ENCODE data around the gene ELOVL7.
"Not testable (repeated sequence)": the region's sequence is repeated elsewhere in the genome, so short reads cannot be mapped to it uniquely, and the experiment has no call there.

GRCh38 chr5:60730858-60731257, 113.2 kb downstream of the ELOVL7 start:
- TF ChIP-seq, protein P1, sequence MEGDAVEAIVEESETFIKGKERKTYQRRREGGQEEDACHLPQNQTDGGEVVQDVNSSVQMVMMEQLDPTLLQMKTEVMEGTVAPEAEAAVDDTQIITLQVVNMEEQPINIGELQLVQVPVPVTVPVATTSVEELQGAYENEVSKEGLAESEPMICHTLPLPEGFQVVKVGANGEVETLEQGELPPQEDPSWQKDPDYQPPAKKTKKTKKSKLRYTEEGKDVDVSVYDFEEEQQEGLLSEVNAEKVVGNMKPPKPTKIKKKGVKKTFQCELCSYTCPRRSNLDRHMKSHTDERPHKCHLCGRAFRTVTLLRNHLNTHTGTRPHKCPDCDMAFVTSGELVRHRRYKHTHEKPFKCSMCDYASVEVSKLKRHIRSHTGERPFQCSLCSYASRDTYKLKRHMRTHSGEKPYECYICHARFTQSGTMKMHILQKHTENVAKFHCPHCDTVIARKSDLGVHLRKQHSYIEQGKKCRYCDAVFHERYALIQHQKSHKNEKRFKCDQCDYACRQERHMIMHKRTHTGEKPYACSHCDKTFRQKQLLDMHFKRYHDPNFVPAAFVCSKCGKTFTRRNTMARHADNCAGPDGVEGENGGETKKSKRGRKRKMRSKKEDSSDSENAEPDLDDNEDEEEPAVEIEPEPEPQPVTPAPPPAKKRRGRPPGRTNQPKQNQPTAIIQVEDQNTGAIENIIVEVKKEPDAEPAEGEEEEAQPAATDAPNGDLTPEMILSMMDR (IDR thresholded peaks at IDR 0.05) = not testable (repeated sequence)
- not testable (repeated sequence) for TF ChIP-seq BHLHE40 (IDR thresholded peaks at IDR 0.05; ENCODE audit: low read depth, low read length); POLR2A (IDR thresholded peaks at IDR 0.05; ENCODE audit: low read length)
- TF ChIP-seq, protein P2, sequence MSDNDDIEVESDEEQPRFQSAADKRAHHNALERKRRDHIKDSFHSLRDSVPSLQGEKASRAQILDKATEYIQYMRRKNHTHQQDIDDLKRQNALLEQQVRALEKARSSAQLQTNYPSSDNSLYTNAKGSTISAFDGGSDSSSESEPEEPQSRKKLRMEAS (IDR thresholded peaks at IDR 0.05) = not testable (repeated sequence)

Measured in A549 (cell line).